CMK (cell line): ENCODE results near the gene DEPDC1B.
"Not testable (repeated sequence)": the region's sequence is repeated elsewhere in the genome, so short reads cannot be mapped to it uniquely, and the experiment has no call there.

Experiments
- DNase-seq: peaks from one replicate; pipeline ENCODE4 v3.0.0-alpha.2; 2010; ENCODE audit warnings: low read depth

DEPDC1B gene

DNA sequence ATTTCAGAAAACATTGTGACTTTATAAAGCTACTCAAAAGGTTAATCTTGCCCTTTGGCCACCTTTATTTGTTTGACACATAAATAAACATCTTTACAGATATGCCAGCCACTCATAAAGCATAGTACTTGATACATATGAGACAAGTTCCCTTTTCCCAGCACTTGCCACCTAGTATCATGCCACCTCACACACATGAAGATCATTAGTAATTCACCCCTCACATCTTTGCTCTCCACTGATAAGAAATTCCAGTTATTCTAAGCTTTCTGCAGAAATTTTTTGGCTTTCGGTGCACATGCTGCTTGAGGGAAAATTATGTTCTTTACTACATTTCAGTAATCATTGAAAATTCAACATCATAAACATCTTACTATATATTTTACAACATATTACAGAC lies 59.1 kb downstream of the DEPDC1B start:
- DNase-seq: no peak

DNA sequence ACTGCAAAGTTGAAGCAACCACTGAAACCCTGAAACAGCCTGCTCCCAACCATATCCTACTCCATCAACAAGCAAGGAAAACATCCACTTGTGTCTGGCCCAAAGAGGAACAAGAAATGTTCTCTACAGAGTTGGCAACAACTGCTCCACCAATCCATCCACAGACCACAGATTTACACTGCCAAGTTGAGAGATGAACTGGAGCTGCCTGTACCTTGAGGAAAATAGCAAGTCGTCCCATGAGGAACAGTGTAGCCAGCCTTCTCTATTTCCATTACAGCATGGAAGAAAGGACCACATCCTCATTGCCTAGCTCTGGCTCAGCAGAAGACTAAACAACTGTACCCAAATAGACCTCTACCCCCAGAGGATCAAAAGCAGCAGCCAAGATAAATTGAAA lies 60.4 kb downstream of the DEPDC1B start:
- DNase-seq: no peak

DNA sequence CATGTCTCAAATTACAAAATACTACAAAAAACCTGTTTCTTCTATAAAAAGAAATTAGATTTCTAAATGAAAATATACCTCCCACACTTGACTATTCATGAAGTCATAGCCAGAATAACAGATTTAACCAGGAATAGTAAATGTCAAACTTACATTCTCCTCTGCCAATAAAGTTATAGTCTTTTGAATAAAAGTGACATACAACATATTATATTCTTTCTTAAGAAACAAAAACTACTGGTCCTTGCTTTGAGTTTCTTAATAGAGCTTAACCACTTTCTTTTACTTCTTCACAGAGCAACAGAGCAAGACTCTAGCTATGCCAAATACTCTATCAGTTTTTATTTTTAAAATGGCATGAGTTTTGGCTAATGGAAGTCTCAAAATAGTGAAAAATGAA lies 61.7 kb downstream of the DEPDC1B start:
- DNase-seq: no peak

DNA sequence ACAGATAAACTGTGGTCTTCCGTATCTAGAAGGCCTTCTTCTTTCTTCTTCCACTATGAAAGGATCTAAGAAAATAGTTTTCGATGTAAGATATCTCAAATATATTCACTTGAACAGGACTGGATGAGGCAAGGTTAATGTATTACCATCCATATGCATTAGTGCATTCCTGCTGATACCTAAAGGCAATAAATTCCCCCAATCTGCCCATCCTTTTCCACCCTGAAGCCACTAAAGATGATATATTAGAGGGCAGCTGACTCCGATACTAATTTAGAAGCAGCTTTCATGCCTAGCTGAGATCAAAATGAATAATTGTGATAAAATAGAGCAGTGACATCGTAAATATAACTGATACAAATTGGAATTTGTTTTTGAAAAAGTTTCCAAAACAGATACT lies 63.3 kb downstream of the DEPDC1B start:
- no peak for DNase-seq

DNA sequence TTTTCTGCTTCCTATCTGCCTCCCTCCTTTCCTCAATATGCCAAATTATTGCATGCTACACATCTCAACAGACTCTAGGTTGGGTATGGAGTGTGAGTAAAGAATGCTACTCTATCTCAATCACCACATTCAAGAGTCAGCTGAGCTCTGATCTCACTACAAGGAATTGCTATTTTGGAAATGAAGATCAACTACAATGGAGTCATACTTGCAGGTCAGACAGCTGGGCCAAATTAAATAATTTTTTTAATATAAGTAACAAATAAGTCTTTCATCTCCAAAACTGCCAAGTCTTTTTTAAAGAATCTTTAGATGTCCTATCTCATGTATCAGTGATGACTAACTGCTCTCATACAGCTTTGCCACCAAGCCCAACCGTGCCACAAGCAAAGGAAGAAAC lies 64.0 kb downstream of the DEPDC1B start:
- DNase-seq: no peak

DNA sequence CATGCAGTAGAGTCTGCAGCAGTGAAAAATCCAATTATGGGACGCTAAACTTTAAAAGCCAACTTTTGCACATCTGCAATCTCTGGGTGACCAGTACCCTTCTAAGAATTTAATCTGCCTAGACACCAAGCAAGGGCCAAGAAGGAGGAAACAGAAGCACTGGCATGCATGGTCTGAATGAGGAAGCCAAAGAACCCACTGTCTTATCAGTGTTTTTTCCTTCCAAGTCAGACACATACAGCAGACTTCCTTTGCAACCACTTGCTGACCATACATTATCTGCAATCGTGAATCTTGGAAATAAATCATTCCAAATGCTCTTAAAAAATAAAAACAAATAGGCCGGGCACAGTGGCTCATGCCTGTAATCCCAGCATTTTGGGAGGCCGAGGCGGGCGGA lies 65.9 kb downstream of the DEPDC1B start:
- DNase-seq: peak; percentile 25

DNA sequence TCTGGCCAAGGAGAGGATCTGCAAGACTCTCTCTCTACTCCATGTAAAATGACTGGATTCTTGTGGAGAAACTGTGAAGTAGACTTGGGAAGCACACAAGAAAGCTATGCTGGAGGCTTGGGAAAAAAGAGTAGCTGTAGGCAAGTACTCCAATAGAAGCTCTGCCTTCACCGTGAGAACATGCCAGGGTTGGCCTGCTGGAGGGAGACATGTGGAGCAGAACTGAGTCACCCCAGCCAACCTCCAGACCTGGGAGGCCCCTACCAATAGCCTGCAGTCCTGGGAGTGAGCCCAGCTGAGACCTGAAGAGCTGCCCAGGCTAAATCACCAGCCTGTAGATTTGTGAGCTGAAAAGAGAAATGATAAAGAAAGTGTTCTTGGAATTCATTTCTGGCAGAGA lies 66.6 kb downstream of the DEPDC1B start:
- no peak for DNase-seq

DNA sequence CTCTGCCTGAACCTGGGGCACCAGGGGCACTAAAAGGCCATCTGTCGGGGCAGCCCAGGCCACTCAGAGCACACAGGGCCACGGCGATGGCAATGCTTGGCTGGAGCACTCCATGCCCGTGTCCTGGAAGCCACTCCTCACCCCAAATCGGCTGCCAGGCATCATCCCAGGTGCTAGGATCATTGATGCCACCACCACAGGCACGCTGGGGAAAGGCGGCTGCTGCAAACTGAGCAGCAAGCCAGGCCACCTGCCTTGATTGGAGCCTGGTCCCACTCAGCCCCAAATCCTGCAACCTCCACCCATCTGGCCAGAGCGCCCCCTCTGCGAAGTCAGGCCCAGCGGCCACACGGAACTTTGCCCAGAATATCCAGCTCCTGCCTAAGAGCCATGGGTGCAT lies 67.8 kb downstream of the DEPDC1B start:
- DNase-seq: no peak

DNA sequence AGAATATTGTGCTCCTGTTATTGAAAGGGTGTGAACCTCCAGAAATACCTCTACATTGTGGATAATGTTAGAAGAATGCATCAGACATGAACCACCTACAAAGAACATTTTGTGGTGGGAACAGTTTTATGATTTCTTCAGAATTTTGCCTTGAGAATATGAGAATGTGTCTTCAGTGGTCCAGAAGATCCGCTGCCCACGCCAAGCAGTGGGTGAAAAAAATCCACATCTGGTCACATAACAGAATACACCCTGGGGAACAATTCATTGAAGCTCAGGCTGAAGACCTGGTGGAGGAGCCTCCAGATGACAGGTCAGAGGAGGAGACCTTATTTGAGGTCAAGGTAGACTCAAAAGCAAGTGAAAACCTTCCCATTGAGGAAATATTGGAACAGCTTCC lies 69.1 kb downstream of the DEPDC1B start:
- no peak for DNase-seq

DNA sequence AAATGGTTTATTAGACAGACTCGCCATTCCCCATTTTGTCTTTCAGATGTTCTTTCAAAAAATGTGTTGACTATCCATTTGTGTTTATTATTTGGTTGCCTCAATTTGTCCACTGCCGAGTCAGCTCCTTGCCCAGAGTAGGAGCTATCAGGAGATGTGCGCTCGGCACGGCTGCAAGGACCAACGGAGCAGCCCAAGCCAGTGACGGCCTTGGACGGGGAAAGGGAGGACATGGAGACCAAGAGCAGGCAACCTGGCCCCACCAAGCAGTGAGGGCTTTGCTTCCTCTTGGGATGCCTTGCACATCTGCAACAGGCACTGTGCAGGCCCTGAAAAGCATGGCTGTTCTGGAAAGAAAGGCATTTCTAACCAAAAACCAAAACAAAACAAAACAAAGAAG lies 69.8 kb downstream of the DEPDC1B start:
- no peak for DNase-seq

DNA sequence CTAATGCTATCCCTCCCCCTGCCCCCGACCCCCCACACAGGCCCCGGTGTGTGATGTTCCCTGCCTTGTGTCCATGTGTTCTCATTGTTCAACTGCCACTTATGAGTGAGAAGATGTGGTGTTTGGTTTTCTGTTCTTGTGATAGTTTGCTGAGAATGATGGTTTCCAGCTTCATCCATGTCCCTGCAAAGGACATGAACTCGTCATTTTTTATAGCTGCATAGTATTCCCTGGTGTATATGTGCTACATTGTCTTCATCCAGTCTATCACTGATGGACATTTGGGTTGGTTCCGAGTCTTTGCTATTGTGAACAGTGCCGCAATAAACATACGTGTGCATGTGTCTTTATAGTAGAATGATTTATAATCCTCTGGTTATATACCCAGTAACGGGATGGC lies 75.1 kb downstream of the DEPDC1B start:
- DNase-seq: not testable (repeated sequence)

DNA sequence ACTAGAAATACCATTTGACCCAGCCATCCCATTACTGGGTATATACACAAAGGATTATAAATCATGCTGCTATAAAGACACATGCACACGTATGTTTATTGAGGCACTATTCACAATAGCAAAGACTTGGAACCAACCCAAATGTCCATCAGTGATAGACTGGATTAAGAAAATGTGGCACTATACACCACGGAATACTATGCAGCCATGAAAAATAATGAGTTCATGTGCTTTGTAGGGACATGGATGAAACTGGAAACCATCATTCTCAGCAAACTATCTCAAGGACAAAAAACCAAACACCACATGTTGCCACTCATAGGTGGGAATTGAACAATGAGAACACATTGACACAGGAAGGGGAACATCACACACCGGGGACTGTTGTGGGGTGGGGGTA lies 79.2 kb downstream of the DEPDC1B start:
- not testable (repeated sequence) for DNase-seq

DNA sequence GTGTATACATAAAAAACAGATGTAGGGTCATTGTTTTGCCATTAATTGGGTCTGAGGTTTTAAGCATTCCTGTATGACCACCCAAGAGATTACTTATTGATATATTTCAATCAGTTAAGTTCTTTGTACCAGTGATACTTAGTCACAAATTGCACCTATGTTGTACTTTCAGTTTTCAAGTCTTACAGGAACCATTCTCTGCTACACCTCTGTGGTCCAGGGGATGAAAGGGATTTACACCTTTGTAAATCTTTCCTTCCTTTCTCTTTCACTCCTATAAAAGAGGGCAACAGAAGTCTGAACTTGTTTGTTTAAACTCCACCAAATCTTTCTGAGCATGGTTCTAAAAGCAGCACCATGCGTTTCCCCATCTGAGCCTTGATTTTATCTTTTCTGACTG lies 86.1 kb downstream of the DEPDC1B start:
- no peak for DNase-seq

DNA sequence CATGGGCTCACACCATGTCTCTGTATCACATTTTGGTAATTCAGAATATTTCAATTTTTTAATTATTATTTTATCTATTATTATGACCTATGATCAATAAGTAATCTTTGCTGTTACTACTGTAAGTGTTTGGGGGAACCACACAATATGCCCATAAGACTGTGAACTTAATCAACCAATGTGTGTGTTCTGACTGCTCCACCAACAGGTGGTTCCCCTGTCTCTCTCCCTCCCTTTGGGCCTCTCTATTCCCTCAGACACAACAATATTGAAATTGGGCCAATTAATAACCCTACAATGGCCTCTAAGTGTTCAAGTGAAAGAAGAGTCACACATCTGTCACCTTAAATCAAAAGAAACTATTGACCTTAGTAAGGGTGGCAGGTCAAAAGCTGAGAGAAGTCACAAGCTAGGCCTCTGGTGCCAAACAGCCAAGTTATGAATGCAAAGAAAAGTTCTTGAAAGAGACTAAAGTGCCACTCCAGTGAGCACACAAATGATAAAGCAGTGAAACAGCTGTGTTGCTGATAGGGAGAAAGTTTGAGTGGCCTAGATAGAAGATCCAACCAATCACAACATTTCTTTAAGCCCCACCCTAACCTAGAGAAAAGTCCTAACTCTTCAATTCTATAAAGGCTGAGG lies 88.7 kb downstream of the DEPDC1B start:
- peak; percentile 7 for DNase-seq

DNA sequence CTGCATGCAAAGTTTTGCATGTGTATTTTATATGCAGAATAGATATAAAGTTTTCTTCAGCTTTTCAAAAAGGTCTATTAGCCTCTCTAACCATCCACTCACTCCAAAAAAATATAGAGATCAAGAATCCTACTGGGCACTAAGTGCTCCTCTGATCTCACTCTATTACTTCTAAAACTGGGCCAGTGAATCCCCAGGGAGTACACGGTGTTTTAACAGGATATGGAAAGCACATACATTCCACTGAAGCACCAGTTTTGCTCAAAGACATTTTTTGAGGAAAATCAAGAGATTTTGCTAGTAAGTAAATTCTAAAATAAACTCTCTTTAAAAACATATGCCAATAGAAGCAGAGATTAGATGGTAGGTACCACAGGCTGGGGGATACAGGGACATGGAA lies 95.2 kb downstream of the DEPDC1B start:
- no peak for DNase-seq

DNA sequence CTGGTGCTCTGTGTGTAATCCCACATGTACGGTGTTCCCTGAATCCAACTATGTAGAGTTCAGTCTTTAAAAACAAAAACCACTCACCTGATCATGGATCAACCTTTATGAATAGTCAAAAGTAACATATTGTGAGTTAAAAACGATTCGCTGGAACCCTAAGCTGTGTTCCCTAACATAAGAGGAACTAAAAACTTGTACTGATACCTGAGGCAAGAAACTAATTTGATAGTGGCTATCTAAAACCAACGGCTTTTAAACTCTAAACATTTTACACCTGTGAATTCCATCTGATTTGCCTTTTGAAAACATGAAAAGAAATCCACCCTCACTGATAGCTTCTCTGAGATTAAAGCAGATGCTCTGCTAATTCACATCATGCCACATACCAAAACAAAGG lies 101.5 kb downstream of the DEPDC1B start:
- no peak for DNase-seq

DNA sequence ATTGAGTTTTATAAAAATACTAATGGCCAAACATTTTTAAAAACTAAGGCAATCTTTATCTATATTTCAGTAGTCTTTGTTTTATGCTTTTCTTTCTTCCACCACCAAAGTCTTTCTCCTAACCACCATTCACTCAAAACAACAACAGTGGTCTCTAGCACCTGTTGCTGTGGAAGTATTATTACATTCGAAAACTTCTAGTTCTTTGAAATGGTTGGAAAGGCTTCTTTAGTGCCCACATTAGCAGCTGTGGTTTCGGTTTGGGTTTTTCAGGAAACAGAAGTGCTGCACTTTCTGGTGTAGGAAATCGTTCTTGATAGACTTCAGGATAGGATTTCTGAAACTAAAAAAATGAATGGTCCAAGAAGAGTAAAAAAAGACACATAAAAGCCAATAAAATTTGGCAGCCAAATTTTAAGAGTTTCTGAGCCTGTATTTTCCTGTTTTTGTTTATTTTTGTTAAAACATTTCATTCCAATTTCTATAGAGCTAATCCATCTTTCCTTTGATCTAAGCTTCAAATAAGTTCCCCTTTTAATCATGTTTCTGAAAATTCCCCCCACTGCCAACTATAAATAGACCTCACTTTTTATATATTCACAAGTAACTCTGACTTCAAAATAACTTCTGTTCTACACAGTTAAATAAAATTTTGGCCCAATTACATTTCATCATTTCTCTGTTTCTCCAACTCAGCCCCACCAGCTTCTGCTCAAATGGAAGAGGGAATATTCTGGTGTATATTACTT lies 102.2 kb downstream of the DEPDC1B start:
- DNase-seq: no peak

DNA sequence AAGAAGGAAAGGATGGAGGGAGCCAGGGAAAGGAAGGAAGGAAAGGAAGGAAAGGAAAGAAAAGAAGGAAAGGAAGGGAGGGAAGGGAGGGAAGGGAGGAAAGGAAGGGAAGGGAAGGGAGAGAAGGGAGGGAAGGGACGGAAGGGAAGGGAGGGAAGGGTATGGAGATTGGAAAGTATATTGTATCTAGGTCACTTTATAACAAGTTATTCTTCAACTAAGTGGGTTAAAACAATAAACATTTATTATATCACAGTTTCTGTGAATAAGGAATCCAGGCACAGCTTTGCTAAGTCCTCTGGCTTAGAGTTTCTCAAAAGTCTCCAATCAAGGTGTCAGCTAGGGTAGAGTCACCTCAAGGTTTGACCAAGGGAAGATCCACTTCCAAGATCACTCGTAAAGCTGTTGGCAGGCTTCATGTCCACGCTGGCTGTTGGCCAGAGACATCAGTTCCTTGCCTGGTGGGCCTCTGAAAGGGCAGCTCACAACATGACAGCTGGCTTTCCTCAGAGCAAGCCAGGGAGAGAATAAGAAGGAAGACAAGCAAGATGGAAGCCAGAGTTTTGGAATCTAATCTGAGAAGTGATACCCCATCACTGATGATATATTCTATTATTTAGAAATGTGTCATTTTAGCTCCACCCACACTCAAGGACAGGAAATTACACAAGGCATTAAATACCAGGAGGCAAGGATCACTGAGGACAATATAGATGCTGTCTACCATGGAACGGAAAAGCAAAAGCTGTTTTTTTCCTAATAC lies 105.1 kb downstream of the DEPDC1B start:
- no peak for DNase-seq

DNA sequence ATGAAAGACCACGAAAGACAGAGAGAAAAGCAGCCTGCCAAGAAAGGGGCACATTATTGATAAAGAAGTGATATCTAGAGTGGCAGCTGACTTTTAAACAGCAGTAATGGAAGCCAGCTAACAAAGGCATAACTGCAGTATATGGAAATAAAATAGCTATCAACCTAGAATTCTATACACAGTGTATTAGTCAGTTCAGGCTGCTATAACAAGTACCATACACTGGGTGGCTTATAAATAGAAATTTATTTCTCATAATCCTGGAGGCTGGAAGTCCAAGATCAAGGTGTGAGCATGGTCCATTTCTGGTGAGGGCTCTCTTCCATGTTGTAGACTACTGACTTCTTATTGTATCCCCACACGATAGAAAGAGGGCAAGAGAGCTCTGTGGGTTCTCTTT lies 109.8 kb downstream of the DEPDC1B start:
- no peak for DNase-seq

DNA sequence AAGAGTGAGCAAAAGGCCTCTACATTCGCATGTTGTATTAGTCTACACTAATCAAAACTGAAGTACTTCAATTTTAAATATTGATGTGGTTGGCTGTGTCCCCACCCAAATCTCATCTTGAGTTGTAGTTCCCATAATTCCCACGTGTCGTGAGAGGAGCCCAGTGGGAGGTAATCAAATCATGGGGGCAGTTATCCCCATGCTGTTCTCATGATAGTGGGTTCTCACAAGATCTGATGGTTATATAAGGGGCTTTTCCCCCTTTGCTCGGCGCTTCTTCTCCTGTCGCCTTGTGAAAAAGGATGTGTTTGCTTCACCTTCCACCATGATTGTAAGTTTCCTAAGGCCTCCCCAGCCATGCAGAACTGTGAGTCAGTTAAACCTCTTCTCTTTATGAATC lies 112.7 kb downstream of the DEPDC1B start:
- DNase-seq: not testable (repeated sequence)

DNA sequence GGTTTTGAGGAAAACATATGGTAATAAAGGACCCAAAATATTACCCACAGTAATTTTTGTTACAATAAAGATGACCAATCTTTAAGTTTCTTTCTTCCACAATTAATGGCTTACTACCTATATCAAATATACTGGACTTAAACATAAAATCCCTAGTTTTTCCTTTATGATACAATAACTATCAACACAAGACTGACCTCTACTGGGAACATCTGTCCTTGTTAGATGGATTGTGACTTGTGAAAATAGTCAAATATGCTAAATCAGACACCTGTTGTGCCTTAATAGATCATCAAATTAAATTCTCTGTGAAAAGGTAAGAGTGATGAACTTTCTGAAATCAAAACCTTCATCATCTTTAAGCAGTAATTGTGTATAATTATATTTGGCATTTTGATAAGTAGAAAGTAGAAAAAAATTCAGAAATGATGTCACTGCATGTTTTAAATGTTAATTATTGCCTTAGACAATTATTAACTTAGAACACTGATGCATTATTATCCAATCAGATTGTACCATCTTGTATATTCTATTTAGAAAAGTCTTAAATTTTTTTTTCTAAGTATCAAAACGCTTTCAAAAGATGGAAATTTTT lies 113.6 kb downstream of the DEPDC1B start:
- no peak for DNase-seq

DNA sequence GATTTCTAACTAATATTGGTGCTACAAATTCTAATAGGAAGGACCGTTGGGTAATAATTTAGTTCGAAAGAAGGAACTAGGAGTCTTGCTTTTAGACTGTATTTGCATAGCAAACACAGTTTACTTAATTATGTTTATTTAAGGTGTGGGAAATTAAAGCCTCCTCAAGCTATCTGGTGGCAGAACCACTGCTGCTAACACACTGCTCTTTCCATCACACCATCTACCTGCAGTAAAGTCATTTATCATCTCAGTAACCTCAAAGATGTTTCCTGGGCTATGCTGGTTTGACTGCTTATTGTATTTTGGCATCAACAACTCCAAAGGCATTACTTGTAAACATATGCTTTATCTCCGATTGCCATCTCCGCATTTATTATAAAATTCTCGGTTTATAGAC lies 114.3 kb downstream of the DEPDC1B start:
- DNase-seq: no peak

DNA sequence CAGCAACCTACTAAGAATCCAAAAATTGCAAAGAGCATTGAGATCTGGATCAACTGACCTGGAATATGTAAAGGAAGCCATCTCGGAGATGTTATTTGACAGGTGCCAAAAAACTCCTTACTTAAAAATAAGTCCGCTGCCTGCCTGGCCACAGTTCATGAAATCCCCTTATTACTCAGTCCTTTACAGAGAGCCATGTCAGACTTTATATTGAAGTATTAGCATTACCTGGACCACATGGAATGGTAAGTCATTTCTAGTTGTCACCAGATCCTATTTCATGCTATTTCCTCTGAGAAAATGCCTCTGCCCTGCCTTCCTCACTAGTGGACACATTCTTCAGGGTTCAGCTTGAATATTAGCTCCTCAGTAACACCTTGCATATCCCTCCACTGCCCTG lies 115.7 kb downstream of the DEPDC1B start:
- DNase-seq: no peak
